NB4 (cell line): Measurements from ENCODE around the gene POLDIP3.

Source experiments
- CTCF ChIP-seq: IDR thresholded peaks from one replicate; pipeline ENCODE4 v1.5.1; 2012; ENCODE audit warnings: low read depth, low read length
- MAX ChIP-seq: IDR thresholded peaks from 2 replicates; pipeline ENCODE4 v1.6.1; 2011; ENCODE audit warnings: low read depth, low read length
- POLR2A ChIP-seq: IDR thresholded peaks from 2 replicates; pipeline ENCODE4 v1.6.1; 2011; ENCODE audit warnings: mild to moderate bottlenecking; ENCODE audit not compliant: insufficient read length; ENCODE audit errors: extremely low read depth

- TF ChIP-seq CTCF (no peak), MAX (no peak), POLR2A (no peak)
These were observed 4.5 kb downstream of the POLDIP3 start for GRCh38 chr22:42610186-42610585.
